Motor neuron (in vitro differentiated cells): ENCODE results near the gene TMEM62. TPM values are rescaled to one million over a fixed set of nuclear protein-coding genes. Genes with fewer than 3 reads are reported as not detected.

ENCODE experiments used
- ATAC-seq, 8 experiments: fragments of 200-7000 bp; cut with Tn5 transposase; replicated peaks in 6 of 8; 2 replicates each; pipeline ENCODE4 v1.8.0; 2021; ENCODE audit warnings: mild to moderate bottlenecking in 8 of 8, moderate library complexity in 8 of 8
- H3K27ac ChIP-seq, 2 donors: fragments of 250-450 bp; sonication (Bioruptor Pico); 2 replicates each; pipeline ENCODE4 v1.9.0; 2021; ENCODE audit warnings: antibody characterized with exemption in 2 of 2, mild to moderate bottlenecking in 2 of 2, moderate library complexity in 1 of 2
- H3K4me1 ChIP-seq, 2 donors: fragments of 250-450 bp; sonication (Bioruptor Pico); replicated peaks in 1 of 2; 2 replicates each; pipeline ENCODE4 v1.6.1; 2021; ENCODE audit warnings: antibody characterized with exemption in 2 of 2, mild to moderate bottlenecking in 2 of 2, moderate library complexity in 1 of 2
- H3K4me3 ChIP-seq, 5 donors: fragments of 250-450 bp; sonication (Bioruptor Pico); 2 replicates each; pipeline ENCODE4 v1.9.0; 2021; ENCODE audit warnings: antibody characterized with exemption in 5 of 5, mild to moderate bottlenecking in 5 of 5, moderate library complexity in 4 of 5
- WGBS, 10 experiments: fragments of 450-650 bp; shearing (Covaris generic); methylation state at CpG; one replicate each; pipeline ENCODE4 v1.0.0; 2022; 5-methylcytosine and 5-hydroxymethylcytosine counted together
- in situ Hi-C, 9 experiments: fragments of 400-800 bp; cut with MboI; loops; one replicate each; pipeline ENCODE4 v1.15.0; 2021; ENCODE audit warnings: low sequenced_read_pairs in 9 of 9, low pct_unique_long_range_greater_than_20kb in 2 of 9; ENCODE audit not compliant: unreplicated experiment in 9 of 9
- total RNA-seq, 8 experiments: library from RNA; unstranded; fragments of 300-600 nt; gene quantifications; 2 replicates each; pipeline versions ENCODE4 v1.2.3 to v1.2.4, GENCODE V29; 2022

The TMEM62 gene
- total RNA-seq, 8 experiments from 2014 or later, result 7.3 to 14.8 (median 9.6) TPM

- Histone ChIP-seq H3K27ac (no peak overlapping the region), H3K4me1 (peaks cover 11% of the 10 kb centered on the region in 2 donors), H3K4me3 (peak overlapping the region; percentile 60 to 85 (median 70))
- WGBS, 10 experiments, result 52 to 100% (median 76%) methylated on average over 1 to 5 of the region's 5 CpGs
- in situ Hi-C loops, result no loop called here
- no peak for ATAC-seq
These were observed 29.0 kb upstream of the TMEM62 start for GRCh38 chr15:43104426-43104825.

- Histone ChIP-seq H3K27ac (peak overlapping the region; percentile 74 to 91), H3K4me3 (peak overlapping the region; percentile 60 to 85 (median 70)), H3K4me1 (peaks cover 11% of the 10 kb centered on the region in 2 donors)
- peak; percentile 11 to 48 (median 20) for ATAC-seq
- in situ Hi-C loops, result no loop called here
- 0 to 63% (median 20%) methylated on average over 1 to 11 of the region's 11 CpGs; no CpG with 5 or more reads in 1 of the 10 experiments for WGBS, 10 experiments
These were observed 28.2 kb upstream of the TMEM62 start for GRCh38 chr15:43105077-43105736.

- H3K4me1 ChIP-seq, result peaks cover 11% of the 10 kb centered on the region in 2 donors
- peak within 1 kb of the TSS; percentile 74 to 91 for H3K27ac ChIP-seq
- WGBS, 10 experiments, result 0 to 2% (median 0%) methylated on average over 2 to 28 of the region's 33 CpGs; no CpG with 5 or more reads in 3 of the 10 experiments
- ATAC-seq, result peak; percentile 85 to 98 (median 96)
- in situ Hi-C loops, result no loop called here
- H3K4me3 ChIP-seq, result peak within 1 kb of the TSS; percentile 60 to 85 (median 70)
These were observed 27.5 kb upstream of the TMEM62 start, which contains the start of gene UBR1 for GRCh38 chr15:43105778-43106485. Gene UBR1 (minus strand): TSS chr15:43106038. CDS start chr15:43106022, 16 bp downstream.

GRCh38 chr15:43106486-43106829 is 26.9 kb upstream of the TMEM62 start:
- 14 to 43% (median 26%) methylated on average over 4 to 7 of the region's 7 CpGs for WGBS, 10 experiments
- Histone ChIP-seq H3K27ac (peak overlapping the region; percentile 52 to 91), H3K4me3 (peak overlapping the region; percentile 60 to 85 (median 70)), H3K4me1 (peaks cover 11% of the 10 kb centered on the region in 2 donors)
- no peak for ATAC-seq
- in situ Hi-C loops, result no loop called here

GRCh38 chr15:43107751-43108150 is 25.6 kb upstream of the TMEM62 start:
- in situ Hi-C loops, result no loop called here
- no peak for ATAC-seq
- H3K4me1 ChIP-seq, result peaks cover 11% of the 10 kb centered on the region in 2 donors
- WGBS, 10 experiments, result 86 to 100% (median 100%) methylated on average over 1 of the region's 1 CpG; no CpG with 5 or more reads in 7 of the 10 experiments
- no peak overlapping the region for H3K27ac ChIP-seq
- H3K4me3 ChIP-seq, result no peak overlapping the region

GRCh38 chr15:43111354-43111753 is 22.0 kb upstream of the TMEM62 start:
- Histone ChIP-seq H3K4me1 (peaks cover 4 to 5% of the 10 kb centered on the region in 2 donors), H3K4me3 (no peak overlapping the region), H3K27ac (no peak overlapping the region)
- 44 to 100% (median 83%) methylated on average over 1 to 3 of the region's 3 CpGs; no CpG with 5 or more reads in 1 of the 10 experiments for WGBS, 10 experiments
- ATAC-seq, result no peak
- in situ Hi-C loops, result no loop called here

GRCh38 chr15:43118286-43118685 is 15.1 kb upstream of the TMEM62 start:
- ATAC-seq, result no peak
- in situ Hi-C loops, result no loop called here
- Histone ChIP-seq H3K4me3 (no peak overlapping the region), H3K4me1 (no peaks in the 10 kb centered on the region), H3K27ac (no peak overlapping the region)
- 11 to 50% (median 38%) methylated on average over 1 of the region's 1 CpG; no CpG with 5 or more reads in 4 of the 10 experiments for WGBS, 10 experiments

GRCh38 chr15:43118829-43119228 is 14.6 kb upstream of the TMEM62 start:
- WGBS, 10 experiments, result 67 to 100% (median 86%) methylated on average over 2 of the region's 2 CpGs; no CpG with 5 or more reads in 2 of the 10 experiments
- Histone ChIP-seq H3K4me1 (no peaks in the 10 kb centered on the region), H3K27ac (no peak overlapping the region), H3K4me3 (no peak overlapping the region)
- no peak for ATAC-seq
- in situ Hi-C loops, result no loop called here

- WGBS, 10 experiments, result 13 to 100% (median 69%) methylated on average over 1 to 2 of the region's 2 CpGs
- Histone ChIP-seq H3K4me1 (no peaks in the 10 kb centered on the region), H3K27ac (no peak overlapping the region), H3K4me3 (no peak overlapping the region)
- in situ Hi-C loops, result no loop called here
- ATAC-seq, result no peak
These were observed 11.5 kb upstream of the TMEM62 start for GRCh38 chr15:43121863-43122262.

GRCh38 chr15:43125100-43125661 is 8.2 kb upstream of the TMEM62 start:
- Histone ChIP-seq H3K4me1 (no peaks in the 10 kb centered on the region), H3K4me3 (no peak overlapping the region), H3K27ac (no peak overlapping the region)
- 44 to 100% (median 68%) methylated on average over 1 to 3 of the region's 3 CpGs; no CpG with 5 or more reads in 2 of the 10 experiments for WGBS, 10 experiments
- in situ Hi-C loops, result no loop called here
- ATAC-seq, result no peak

GRCh38 chr15:43126356-43126755 is 7.0 kb upstream of the TMEM62 start:
- 40 to 100% (median 82%) methylated on average over 1 to 5 of the region's 6 CpGs; no CpG with 5 or more reads in 2 of the 10 experiments for WGBS, 10 experiments
- in situ Hi-C loops, result no loop called here
- H3K27ac ChIP-seq, result no peak overlapping the region
- no peak overlapping the region for H3K4me3 ChIP-seq
- no peaks in the 10 kb centered on the region for H3K4me1 ChIP-seq
- ATAC-seq, result no peak

- WGBS, 10 experiments, result 80 to 100% (median 95%) methylated on average over 1 to 2 of the region's 2 CpGs; no CpG with 5 or more reads in 5 of the 10 experiments
- Histone ChIP-seq H3K4me1 (peaks cover under 1 to 2% of the 10 kb centered on the region in 2 donors), H3K4me3 (no peak overlapping the region), H3K27ac (no peak overlapping the region)
- in situ Hi-C loops, result no loop called here
- no peak for ATAC-seq
These were observed 5.6 kb upstream of the TMEM62 start for GRCh38 chr15:43127752-43128151.
